GM10248 (cell line): Measurements from ENCODE around the gene DLL4.

Source experiments
- CTCF ChIA-PET: fragments of 300-600 bp; sonication (Branson Sonifier 250); formaldehyde crosslinking; extraction: SDS; loops from one replicate; lab custom pipeline; 2021; ENCODE audit warnings: antibody characterized with exemption; lab: Yijun Ruan, JAX
- POLR2A ChIA-PET: fragments of 350-650 bp; sonication (Branson Sonifier 250); formaldehyde crosslinking; extraction: SDS; loops from one replicate; lab custom pipeline; 2020; ENCODE audit warnings: antibody characterized with exemption; lab: Yijun Ruan, JAX
- DNase-seq: peaks from one replicate; pipeline ENCODE4 v3.0.0; 2012; ENCODE audit errors: extremely low spot score
- CTCF ChIP-seq: IDR thresholded peaks from 2 replicates; pipeline ENCODE4 v1.5.1; 2012; ENCODE audit warnings: mild to moderate bottlenecking, low read depth; ENCODE audit errors: extremely low read depth, missing control alignments, control extremely low read depth

Gene DLL4

DNA sequence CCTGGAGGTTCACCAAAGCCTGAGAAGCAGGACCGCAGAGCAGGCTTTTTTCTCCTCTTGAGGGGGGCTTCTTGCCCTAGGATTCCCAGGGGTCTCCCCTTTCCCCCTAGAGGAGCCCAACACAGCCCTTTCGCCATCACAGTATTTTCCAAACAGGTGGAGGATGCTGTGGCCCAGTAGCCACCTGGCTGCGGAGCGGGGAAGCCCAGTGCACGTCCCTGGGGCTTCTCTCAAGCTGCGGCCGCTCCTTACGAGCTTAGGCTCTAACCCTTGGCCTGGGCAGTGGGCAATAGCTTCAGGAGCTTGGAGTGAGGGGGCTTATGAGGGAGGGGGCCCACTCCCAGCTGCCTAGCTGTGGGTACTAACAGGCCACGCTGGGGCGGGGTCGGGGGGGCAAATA is 11.6 kb upstream of the DLL4 start:
- CTCF ChIA-PET, result interaction anchor here (0.8 to 6.6 kb wide), 5 partner anchors 12 to 53 kb away, joined by 3 to 66 read pairs (median 3); partner anchors contain the start of gene DLL4
- TF ChIP-seq CTCF, result no peak
- DNase-seq, result no peak
- POLR2A ChIA-PET, result no interaction called here

DNA sequence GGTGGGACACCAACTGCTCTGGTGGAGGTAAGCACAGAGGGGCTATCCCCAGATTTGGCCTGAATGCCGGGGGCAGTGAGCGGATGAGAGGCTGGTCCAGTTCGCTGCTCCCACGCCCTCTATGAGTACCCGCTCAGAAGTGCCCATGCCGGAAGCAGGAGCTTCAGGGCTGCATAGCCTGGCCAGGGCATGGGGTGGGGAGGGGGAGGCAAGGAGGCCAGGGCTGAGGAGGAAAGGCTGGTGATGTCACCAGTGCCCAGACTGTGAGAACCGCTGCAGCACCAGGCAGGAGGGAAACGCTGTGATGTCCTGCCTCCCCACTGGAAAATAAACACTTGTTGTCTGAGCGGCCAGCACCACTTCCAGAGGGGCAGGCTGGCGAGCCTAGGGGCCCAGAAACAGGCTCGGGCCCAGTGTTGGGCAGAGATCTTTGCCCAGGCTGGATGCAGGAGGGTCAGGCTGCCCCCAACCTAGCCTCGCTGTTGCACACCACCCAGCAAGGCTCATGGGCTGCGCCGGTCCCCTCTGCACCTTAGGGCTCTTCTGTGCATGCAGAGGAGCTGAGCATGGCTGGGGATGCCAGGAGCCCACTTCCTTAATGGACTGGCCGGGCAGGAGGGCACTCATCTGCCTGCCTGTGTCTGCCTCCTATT is 10.9 kb upstream of the DLL4 start:
- POLR2A ChIA-PET, result no interaction called here
- no peak for TF ChIP-seq CTCF
- DNase-seq, result no peak
- CTCF ChIA-PET, result interaction anchor here (1.2 to 6.6 kb wide), 5 partner anchors 12 to 24 kb away, joined by 3 to 66 read pairs (median 3); partner anchors contain the start of gene DLL4

DNA sequence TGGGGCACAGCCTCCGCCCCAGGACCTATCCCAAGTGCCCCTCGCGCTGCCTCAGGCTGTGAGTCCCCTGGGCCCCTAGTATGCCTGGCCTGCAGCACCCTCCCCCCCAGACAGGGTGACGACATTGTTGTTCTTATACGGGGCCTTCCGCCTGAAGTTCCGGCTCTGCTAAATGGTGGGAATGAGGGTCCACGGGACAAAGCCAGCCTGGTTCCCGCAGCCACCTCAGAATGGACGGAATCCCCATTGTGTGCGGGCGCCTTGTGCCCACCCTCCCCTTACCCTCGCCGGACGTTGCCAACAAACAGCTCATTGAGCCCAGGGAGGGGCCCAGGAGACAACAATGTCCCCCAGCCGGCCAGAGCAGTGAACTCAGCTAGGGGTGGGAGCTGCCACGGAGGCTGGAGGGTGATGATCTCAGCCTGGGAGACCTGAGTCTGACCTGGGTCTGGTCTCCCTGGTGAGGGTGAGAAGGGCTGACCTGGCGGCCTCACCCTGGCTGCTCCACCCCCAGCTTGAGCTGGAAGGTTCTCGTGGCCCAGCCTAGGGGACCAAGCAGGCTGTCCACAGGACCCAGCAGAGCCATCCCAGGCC is 10.2 kb upstream of the DLL4 start:
- no peak for TF ChIP-seq CTCF
- CTCF ChIA-PET, result interaction anchor here (1.2 to 6.6 kb wide), 4 partner anchors 10 to 23 kb away, joined by 3 to 66 read pairs (median 20); partner anchors contain the start of gene DLL4
- no peak for DNase-seq
- POLR2A ChIA-PET, result no interaction called here

- DNase-seq, result no peak
- POLR2A ChIA-PET, result no interaction called here
- no peak for TF ChIP-seq CTCF
- CTCF ChIA-PET, result interaction anchor here (1.0 to 13.4 kb wide), 6 partner anchors 9 to 263 kb away, joined by 3 to 167 read pairs (median 4); no protein-coding TSS in a partner anchor
These were observed 7.1 kb upstream of the DLL4 start for GRCh38 chr15:40921949-40922607.

DNA sequence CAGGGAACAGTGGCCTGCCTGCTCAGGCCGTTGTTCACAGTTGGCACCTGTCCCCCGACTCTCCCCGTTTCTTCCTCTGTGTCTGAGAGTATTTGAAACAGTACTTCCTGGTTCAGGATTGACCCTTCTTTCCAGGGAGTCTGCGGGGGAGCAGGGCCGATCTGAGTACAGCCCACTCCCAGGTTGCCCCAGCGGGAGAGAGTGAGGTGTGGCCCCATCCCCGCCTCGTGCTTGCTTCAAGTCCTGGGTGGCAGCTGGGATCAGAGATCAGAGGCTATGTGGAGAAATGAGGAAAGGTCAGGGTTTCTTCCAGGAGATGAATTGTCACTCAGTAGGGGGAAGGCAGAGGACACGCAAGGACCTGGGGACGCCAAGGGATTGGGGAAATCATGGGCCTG is 6.5 kb upstream of the DLL4 start:
- ChIA-PET POLR2A (no interaction called here), CTCF (interaction anchor here (1.0 to 13.4 kb wide), 4 partner anchors 14 to 96 kb away, joined by 3 to 167 read pairs (median 32); no protein-coding TSS in a partner anchor)
- TF ChIP-seq CTCF, result no peak
- DNase-seq, result no peak

DNA sequence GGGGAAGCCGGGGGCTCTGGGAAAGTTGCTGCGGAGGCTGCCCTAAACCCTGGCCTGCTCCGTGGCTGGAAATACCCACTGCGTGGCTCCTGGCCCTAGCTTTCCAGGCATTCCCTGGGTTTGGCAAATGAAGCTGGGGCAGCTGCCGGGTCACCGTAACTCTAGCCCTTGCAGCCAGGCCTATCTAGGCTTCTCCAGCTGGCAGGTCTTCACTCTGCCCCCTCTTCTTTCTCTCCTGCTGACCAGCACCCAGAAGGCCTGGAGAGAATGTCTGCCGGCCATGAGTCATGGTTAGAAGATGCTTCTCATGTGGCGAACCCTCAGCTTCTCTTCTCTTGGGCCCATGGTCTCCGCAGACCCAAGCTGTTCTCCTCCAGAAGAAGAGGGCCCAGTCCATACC is 5.6 kb upstream of the DLL4 start:
- ChIA-PET CTCF (interaction anchor here (1.0 to 13.4 kb wide), 4 partner anchors 13 to 95 kb away, joined by 3 to 167 read pairs (median 32); no protein-coding TSS in a partner anchor), POLR2A (interaction anchor here (0.6 to 0.9 kb wide), 2 partner anchors 15 to 18 kb away, joined by 3 to 6 read pairs; no protein-coding TSS in a partner anchor)
- no peak for DNase-seq
- no peak for TF ChIP-seq CTCF
